SW480 (cell line): ENCODE results near the gene FBXW5.

ENCODE experiments used
- DNase-seq: peaks from one replicate; pipeline ENCODE4 v3.0.0-alpha.2; 2016; ENCODE audit warnings: low spot score

FBXW5 gene

GRCh38 chr9:136931611-136932130 is 12.9 kb downstream of the FBXW5 start:
- DNase-seq, result no peak

DNA sequence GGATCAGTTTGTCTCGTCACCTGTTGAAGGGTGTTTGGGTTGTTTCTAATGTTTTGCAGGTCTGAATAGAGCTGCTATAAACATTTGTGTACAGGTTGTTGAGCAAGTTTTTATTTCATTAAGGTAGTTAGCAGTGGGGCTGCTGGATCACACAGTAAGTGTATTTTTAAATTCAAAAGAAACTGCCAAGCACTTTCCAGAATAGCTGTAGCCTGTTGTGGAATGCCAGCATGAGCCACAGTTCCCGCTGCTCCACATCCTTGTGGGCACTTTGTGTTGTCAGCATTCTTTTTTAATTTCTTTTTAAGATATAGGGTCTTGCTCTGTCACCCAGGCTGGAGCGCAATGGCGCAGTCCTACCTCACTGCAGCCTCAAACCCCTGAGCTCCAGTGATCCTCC is 14.5 kb downstream of the FBXW5 start:
- DNase-seq, result no peak

- DNase-seq, result no peak
These were observed 15.9 kb downstream of the FBXW5 start for GRCh38 chr9:136928591-136928990.

DNA sequence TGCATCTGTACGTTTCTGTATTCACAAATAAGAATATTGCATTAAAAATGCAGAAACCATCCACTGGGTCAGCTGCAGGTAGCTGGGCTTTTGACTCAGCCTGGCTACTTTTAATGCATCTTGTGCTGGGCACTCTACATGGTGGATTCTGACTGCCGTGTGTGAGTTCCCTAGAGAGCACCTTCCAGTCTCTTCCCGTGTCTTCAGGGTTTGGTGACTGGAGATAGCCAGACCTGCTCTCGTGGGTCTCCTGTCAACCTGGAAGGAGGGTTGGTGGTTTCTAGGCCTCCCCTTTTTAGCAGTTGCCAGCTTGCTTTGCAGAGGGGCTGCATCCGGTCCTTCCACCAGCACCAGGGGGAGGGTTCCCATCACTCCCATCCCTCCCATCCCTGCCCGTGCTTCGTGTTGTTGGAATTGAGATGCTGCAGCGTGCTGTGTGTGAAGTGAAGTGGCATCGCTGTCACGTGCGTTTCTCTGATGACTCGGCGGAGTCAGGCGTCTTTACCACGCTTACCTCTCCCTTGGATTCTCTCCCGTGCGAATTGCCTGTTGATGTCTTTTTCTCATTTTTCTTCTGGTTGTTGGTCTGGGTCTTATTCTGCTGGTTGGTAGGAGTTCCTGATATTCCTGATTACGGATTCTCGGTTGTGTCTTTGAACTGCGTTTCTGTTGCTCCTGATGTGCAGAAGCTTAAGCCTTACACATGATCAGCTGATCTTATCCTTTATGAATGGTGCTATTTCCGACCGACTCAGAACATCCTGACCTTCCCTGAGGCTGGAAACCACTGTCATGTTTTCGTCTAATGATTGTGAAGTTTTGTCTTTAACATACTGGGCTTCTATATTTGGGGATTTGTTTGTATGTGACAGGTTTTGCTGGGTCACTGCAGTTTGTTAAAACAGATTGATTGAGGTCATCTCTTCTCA is 16.9 kb downstream of the FBXW5 start:
- DNase-seq, result no peak

- no peak for DNase-seq
These were observed 17.8 kb downstream of the FBXW5 start for GRCh38 chr9:136926749-136927148.

- DNase-seq, result no peak
These were observed 18.3 kb downstream of the FBXW5 start for GRCh38 chr9:136926154-136926704.

GRCh38 chr9:136925414-136926153 is 19.0 kb downstream of the FBXW5 start:
- no peak for DNase-seq

- DNase-seq, result no peak
These were observed 20.7 kb downstream of the FBXW5 start for GRCh38 chr9:136923881-136924280.

GRCh38 chr9:136922540-136922939 is 22.0 kb downstream of the FBXW5 start:
- no peak for DNase-seq

DNA sequence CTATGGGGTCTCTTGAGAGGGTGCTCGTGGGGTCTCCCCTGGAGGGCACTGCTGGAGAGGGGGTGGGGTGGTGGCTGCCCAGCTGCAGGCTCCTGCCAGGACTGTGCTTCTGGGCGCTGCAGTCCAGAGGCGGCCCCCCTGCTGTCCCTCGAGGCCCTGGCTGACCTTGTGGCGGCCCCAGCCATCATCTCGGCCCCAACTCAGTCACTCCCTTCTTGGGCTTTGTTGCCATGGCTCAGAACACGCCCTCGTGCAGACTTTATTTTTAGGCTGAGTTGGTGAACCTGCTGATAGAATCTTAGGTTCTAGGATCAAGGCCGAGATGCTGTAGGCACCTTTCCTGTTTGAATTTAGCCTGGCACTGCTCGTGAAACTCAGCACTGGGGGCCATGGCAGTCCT is 22.8 kb downstream of the FBXW5 start:
- no peak for DNase-seq

DNA sequence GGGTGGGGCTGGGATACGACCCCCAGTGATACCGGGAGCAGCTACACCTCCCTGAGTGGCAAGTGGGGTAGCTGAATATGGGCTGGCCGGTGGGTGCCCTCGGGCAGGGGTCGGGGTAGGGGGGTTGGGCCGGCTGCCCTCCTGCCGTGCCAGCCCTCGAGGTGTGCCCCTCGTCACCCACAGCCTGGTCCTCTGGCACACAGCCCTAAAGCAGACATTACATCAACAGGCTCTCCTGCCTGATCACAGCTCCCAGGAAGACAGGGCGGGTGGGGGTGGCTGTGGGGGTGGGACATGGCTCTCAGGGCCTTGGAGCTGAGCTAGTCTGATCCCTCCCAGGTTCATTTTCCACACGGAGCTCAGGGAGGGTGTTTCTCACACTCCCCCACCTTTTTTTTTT is 23.2 kb downstream of the FBXW5 start:
- no peak for DNase-seq

- no peak for DNase-seq
These were observed 23.8 kb downstream of the FBXW5 start for GRCh38 chr9:136920734-136921231.

GRCh38 chr9:136920069-136920468 is 24.5 kb downstream of the FBXW5 start:
- no peak for DNase-seq

DNA sequence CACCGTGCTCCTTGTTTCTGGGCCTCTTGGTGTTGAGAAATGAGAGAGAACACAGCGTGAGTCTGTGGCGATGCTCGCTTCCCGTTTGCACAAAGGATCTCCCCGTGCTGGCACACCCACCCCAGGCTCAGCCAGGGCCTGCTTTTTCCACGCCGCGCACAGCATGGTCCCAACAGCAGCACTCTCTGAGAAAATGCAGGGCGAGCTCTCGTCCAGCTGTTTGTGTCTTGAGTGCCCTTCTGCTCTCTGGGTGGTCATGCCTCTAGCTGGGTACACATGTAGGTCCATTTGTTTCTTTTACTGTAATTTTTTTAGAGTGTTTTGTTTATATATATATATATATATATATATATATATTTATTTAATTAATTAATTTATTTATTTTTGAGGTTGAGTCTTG is 26.6 kb downstream of the FBXW5 start:
- DNase-seq, result no peak

GRCh38 chr9:136916330-136917184 is 28.0 kb downstream of the FBXW5 start:
- no peak for DNase-seq

- DNase-seq, result no peak
These were observed 28.8 kb downstream of the FBXW5 start for GRCh38 chr9:136915632-136916329.

DNA sequence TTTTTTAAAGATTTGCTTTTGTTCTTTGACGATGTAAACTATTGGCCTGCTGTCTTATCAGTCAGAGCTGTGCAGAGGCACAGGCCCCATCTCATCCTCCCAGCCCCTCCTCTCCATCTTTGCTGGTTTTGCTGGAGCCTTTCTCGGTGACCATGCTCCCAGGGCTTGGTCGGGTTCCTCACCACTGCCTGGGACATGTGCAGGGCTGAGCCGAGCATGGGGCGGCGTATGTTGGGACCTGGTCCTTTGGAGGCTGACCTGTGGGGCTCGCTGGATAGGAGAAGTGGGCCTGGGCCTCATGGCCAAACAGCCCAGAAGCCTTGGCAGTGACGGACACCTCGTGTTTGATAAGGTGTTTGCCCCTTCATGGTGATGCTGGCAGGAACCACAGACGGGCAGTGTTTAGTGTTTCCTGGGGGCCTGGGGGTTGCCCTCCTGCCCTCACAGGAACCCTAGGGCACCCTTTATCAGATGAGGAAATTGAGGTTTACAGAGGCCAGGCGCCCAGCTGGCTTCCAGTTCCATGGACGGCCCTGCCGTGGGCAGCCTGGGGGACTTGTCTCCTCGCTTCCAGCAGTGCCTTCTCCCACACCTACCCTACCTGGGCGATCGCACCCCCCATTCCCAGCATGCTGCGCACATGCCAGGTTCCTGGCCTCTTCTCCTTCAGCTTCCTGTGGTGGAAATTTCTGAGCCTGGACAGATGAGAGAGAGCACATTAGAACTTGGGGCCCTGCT is 30.7 kb downstream of the FBXW5 start:
- no peak for DNase-seq

DNA sequence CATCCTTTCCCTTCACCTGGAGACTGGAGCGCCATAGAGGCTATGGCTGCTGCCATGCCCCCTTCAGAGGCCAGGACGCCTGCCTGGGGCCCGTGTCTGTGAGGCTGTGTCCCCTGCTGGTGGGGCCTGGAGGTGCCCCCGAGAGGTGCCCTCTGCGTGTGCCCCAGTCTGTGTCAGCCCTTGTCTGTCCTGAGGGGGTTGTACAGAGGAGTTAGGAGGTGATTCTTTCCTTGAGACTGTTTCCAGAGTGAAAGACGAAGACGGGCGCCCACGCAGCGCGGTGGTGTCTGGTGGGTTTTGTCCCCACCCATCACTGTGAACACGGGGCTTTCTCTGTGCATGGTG is 33.7 kb downstream of the FBXW5 start:
- no peak for DNase-seq

GRCh38 chr9:136910197-136910900 is 34.2 kb downstream of the FBXW5 start:
- no peak for DNase-seq
